WERI-Rb-1 (cell line): ENCODE results near the gene COL1A1.
A peak's percentile ranks its signal among the peaks of the same experiment; 100 is the strongest.

Experiments used
- DNase-seq: peaks from one replicate; pipeline ENCODE4 v3.0.0-alpha.2; 2020
- H3K27ac ChIP-seq: fragments of 250-450 bp; sonication (Bioruptor Pico); 2 replicates; pipeline ENCODE4 v1.5.1; 2020; ENCODE audit warnings: mild to moderate bottlenecking, moderate library complexity
- H3K27me3 ChIP-seq: fragments of 250-450 bp; sonication (Bioruptor Pico); 2 replicates; pipeline ENCODE4 v1.5.1; 2021; ENCODE audit warnings: mild to moderate bottlenecking, low read depth, moderate library complexity; ENCODE audit not compliant: insufficient read depth, severe bottlenecking
- H3K36me3 ChIP-seq: fragments of 250-450 bp; sonication (Bioruptor Pico); 2 replicates; pipeline ENCODE4 v1.5.1; 2020; ENCODE audit warnings: mild to moderate bottlenecking, moderate library complexity
- H3K4me3 ChIP-seq: 2 replicates; pipeline ENCODE4 v1.5.1; 2011; ENCODE audit warnings: low read depth, mild to moderate bottlenecking, control low read depth, low read length
- H3K9me3 ChIP-seq: fragments of 250-450 bp; sonication (Bioruptor Pico); 2 replicates; pipeline ENCODE4 v1.5.1; 2021; ENCODE audit warnings: mild to moderate bottlenecking, moderate library complexity; ENCODE audit not compliant: severe bottlenecking
- TF ChIP-seq, protein P1 (sequence below): IDR thresholded peaks from 2 replicates; pipeline ENCODE4 v1.5.1; 2011; ENCODE audit warnings: low read depth, mild to moderate bottlenecking, control low read depth, inconsistent platforms, low read length

The COL1A1 gene

DNA sequence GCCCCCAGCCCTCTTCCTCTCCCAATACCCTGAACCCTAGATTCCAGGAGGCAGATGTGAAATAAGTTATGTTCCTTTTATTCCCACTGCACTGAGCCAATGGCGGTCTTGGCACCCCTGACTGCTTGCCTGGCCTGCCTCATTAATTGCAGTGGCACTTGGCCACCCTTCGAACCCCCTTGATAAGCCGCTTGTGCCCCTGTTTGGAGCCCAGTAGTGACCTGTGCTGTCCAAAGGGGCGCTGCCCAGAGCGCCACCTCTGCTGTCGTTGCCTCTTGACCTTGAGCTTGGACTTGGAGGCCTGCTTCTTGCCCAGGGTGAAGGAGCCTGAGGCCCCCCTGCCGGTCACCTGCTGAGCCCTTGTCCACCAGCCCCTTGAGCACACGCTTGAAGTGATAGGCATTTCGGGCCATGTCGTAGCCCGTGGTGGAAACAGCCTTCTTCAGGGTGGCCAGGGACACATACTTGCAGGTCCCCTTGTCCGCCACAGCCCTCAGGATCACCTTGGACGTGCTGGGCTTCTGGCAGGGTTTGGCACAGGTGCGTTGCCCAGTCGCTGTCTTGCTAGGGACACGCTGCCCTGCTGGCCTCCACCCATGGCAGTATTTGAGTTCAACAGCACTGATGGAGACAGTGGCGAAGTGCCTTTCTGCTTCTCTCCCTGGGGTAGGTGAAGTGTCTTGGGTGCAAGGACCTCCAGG, 29.9 kb downstream of the COL1A1 start:
- no peaks in the 10 kb centered on the region for H3K27me3 ChIP-seq
- TF ChIP-seq, protein P1, sequence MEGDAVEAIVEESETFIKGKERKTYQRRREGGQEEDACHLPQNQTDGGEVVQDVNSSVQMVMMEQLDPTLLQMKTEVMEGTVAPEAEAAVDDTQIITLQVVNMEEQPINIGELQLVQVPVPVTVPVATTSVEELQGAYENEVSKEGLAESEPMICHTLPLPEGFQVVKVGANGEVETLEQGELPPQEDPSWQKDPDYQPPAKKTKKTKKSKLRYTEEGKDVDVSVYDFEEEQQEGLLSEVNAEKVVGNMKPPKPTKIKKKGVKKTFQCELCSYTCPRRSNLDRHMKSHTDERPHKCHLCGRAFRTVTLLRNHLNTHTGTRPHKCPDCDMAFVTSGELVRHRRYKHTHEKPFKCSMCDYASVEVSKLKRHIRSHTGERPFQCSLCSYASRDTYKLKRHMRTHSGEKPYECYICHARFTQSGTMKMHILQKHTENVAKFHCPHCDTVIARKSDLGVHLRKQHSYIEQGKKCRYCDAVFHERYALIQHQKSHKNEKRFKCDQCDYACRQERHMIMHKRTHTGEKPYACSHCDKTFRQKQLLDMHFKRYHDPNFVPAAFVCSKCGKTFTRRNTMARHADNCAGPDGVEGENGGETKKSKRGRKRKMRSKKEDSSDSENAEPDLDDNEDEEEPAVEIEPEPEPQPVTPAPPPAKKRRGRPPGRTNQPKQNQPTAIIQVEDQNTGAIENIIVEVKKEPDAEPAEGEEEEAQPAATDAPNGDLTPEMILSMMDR: no peak
- H3K9me3 ChIP-seq: no peaks in the 10 kb centered on the region
- no peak overlapping the region for H3K27ac ChIP-seq
- H3K4me3 ChIP-seq: no peak overlapping the region
- DNase-seq: no peak
- no peaks in the 10 kb centered on the region for H3K36me3 ChIP-seq

DNA sequence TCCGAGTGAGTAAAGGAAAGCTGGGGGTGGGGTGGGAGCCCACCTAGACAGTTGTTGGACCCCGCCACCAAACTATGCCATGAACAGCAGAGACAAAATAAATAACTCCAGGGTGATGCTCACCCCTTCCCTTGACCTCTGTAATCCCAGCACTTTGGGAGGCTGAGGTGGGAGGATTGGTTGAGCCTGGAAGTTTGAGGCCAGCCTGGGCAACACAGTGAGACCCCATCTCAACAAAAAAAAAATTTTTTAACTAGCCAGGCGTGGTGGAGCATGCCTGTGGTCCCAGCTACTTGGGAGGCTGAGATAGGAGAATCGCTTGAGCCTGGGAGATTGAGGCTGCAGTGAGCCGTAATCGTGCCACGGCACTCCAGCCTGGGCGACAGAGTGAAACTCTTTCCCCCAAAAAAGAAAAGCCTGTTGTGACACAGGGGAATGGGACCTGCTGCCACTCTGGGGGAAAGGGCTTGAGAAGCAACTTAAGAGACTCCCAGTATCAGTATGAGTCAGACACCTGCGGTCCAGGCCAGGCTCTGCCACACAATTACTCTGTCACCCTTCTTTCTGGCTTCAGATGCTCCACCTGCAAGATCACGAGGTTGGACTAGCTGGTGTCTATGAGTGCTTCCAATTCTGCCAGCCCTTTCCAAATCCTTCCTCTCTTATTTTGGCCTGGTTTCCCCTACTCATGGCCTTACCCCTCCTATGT, 30.6 kb downstream of the COL1A1 start:
- Histone ChIP-seq H3K27ac (no peak overlapping the region), H3K4me3 (no peak overlapping the region), H3K27me3 (no peaks in the 10 kb centered on the region), H3K36me3 (no peaks in the 10 kb centered on the region), H3K9me3 (no peaks in the 10 kb centered on the region)
- TF ChIP-seq, protein P1: no peak
- no peak for DNase-seq

DNA sequence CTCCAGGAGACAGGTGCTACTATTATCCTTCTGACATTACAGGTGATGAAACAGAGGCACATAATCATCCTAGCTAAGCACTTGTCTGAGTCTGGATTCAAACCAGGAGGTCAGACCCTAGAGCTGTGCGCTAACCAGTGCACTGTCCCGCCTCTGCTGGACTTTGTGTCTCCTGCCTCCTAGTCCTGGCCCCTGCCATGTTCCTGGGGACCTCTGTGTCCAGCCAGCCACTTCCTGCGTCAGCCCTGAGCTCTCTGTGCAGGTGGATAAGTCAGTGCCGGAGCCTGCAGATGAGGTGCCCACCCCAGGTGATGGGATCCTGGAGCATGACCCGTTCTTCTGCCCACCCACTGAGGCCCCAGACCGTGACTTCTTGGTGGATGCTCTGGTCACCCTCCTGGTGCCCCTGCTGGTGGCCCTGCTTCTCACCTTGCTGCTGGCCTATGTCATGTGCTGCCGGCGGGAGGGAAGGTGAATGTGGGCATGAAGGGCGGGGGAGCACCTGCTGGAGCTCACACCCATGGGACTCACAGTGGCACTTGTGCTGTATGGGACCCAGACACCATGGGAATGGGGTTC, 31.5 kb downstream of the COL1A1 start:
- TF ChIP-seq, protein P1: no peak
- H3K27ac ChIP-seq: no peak overlapping the region

DNA sequence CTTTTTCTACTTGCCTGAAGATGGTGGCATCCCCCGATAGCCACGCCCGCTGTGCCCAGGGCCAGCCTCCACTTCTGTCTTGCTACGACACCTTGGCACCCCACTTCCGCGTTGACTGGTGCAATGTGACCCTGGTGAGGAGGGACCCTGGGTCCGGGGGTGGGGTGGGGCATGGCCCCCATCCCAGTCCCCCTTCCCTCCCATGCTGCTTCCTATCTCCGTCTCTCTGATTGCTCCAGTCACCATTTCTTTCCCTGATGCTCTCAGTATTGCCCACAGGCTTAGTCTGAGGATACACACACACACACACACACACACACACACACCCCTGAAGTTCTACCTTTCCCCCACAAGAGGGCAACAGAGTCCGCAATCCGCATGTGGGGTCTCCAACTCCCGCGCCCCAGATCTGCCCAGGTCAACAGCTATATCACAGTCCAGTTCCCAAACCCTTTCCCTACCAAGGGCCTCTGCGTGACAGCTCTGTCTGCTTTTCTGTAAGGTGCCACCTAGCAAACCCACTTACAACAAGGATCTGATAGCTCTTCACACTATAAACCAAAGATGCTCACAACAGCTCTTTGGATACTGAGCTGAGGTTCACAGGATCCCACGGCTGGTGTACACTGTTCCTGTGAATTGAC, 32.2 kb downstream of the COL1A1 start:
- Histone ChIP-seq H3K36me3 (no peaks in the 10 kb centered on the region), H3K27me3 (no peaks in the 10 kb centered on the region), H3K9me3 (no peaks in the 10 kb centered on the region), H3K4me3 (no peak overlapping the region), H3K27ac (no peak overlapping the region)
- TF ChIP-seq, protein P1: peak; percentile 92
- peak; percentile 83 for DNase-seq

More for the DNA sequence above, 31.5 kb downstream of the COL1A1 start:
- Histone ChIP-seq H3K27me3 (no peaks in the 10 kb centered on the region), H3K9me3 (no peaks in the 10 kb centered on the region), H3K36me3 (no peaks in the 10 kb centered on the region), H3K4me3 (no peak overlapping the region)
- no peak for DNase-seq

DNA sequence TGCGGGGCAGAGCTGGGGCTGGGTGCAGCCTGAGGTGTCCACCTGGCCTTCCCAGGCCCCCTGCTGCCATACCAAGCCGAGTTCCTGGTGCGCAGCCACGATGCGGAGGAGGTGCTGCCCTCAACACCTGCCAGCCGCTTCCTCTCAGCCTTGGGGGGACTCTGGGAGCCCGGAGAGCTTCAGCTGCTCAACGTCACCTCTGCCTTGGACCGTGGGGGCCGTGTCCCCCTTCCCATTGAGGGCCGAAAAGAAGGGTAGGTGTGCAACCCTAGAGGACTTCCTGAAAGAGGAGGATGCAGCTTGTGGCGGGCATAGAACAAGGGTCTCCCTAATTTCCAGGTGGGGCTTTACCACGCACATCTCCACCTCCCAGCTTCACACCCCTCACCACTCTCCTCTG, 33.1 kb downstream of the COL1A1 start:
- TF ChIP-seq, protein P1: no peak
- Histone ChIP-seq H3K27me3 (no peaks in the 10 kb centered on the region), H3K9me3 (no peaks in the 10 kb centered on the region), H3K4me3 (no peak overlapping the region), H3K27ac (no peak overlapping the region), H3K36me3 (no peaks in the 10 kb centered on the region)
- DNase-seq: no peak
